ENCODE results near the gene RUNX1. TPM values are rescaled to one million over a fixed set of nuclear protein-coding genes. Genes with fewer than 3 reads are reported as not detected.

Gene RUNX1
- total and polyA plus RNA-seq, 8 donors = 7.5 to 89.6 (median 10.8) TPM

DNA sequence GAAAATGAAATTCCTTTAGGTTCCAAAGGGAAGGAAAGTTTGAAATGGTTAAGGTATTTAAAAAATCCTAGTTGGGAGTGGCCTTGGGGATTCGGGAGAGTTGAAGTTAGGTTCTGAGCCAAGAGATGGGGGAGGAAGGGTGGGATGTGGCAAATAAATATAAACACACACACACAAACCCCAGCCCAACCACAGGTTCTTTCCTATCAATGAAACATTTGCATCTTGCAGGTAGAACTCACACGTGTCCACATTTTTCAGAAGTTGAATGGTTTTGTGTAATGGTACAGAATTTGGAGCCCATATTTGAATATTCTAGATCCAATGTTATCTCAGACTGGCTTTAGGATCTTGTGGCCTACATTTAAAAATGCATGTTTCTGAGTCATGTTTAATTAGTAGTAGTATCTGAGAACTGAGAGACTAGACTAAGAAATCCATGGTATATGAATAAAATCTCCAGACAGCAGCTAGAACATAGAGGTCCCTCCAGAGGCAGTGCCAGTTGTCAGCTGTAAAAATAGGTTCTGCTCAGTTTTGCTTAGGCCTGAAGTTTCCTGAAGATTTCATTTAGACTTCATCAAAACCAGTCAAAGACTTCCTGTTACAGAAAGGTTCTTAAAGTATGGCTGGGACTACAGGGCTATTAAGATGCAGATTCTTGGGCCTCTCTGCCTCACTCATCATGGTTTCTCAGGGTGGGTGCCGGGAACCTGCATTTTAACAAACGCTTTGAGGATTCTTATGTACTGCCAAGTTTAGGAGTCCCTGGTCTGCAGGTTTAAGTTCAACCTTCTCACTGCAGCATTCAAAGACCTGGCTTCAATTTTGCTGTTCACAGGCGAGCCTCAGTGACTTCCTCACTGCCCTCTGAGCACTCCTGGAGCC, 21.3 kb downstream of the RUNX1 start:
- H3K4me1 ChIP-seq = peaks cover 17 to 38% of the 10 kb centered on the region in 2 donors
- DNase-seq (no peak), ATAC-seq (no peak)
- TF ChIP-seq, protein P1, sequence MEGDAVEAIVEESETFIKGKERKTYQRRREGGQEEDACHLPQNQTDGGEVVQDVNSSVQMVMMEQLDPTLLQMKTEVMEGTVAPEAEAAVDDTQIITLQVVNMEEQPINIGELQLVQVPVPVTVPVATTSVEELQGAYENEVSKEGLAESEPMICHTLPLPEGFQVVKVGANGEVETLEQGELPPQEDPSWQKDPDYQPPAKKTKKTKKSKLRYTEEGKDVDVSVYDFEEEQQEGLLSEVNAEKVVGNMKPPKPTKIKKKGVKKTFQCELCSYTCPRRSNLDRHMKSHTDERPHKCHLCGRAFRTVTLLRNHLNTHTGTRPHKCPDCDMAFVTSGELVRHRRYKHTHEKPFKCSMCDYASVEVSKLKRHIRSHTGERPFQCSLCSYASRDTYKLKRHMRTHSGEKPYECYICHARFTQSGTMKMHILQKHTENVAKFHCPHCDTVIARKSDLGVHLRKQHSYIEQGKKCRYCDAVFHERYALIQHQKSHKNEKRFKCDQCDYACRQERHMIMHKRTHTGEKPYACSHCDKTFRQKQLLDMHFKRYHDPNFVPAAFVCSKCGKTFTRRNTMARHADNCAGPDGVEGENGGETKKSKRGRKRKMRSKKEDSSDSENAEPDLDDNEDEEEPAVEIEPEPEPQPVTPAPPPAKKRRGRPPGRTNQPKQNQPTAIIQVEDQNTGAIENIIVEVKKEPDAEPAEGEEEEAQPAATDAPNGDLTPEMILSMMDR (IDR thresholded peaks at IDR 0.05) = no peak
- intact Hi-C loops (cut with DNase I) = no loop called here
- peaks cover 0 to 9% of the 10 kb centered on the region in 2 donors for H3K27me3 ChIP-seq
- no peaks in the 10 kb centered on the region for H3K36me3 ChIP-seq
- H3K4me3 ChIP-seq = no peak overlapping the region
- H3K9me3 ChIP-seq = no peaks in the 10 kb centered on the region
- peak overlapping the region in 1 of 2 donors; percentile 94 for H3K27ac ChIP-seq

DNA sequence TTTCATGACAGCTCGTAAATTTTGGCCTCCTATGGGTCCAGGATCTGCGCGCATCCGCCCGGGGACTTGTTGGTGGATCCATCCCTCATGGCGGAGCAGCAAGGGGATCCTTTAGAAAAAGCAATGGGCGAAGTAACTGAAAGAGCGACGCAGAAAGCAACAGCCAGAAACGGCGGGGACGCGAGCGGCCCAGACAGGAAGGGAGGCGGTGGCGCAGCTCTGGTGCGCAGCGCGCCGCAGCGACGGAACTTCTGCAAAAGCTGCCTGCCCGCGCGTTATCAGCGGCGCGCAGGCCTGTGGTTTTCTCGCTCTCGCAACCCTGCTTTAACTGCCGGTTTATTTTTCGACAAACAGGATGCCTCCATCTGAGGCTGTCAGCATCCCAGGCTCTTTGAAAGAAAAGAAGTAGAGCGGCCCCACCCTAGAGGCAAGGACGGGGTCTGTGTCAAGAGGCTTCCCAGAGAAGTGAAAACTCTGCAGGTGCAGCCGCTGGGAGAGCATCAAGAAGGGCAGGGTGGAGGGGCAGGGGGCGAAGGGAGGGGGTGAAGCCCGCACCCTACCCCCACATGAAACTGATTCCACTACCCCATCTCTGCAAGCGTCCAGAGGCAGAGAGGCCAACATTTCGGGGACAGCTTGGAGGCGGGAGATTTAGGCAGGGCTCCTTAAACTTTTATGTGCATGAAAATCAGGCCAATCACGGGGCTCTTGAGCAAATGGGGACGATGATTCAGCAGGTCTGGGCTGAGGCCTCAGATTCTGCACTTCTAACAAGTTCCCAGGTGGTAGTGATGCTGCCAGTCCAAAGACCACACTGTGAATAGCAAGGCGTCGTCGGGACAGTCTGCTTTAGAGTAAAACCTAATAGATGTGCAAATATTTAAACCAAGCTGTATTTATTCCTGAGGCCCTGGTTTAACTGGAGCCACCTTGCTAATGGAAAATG, 22.2 kb downstream of the RUNX1 start:
- peak; percentile 35 to 96 (median 68) for DNase-seq
- Histone ChIP-seq H3K27ac (peak overlapping the region; percentile 71 to 94), H3K27me3 (peaks cover 0 to 9% of the 10 kb centered on the region in 2 donors), H3K9me3 (no peaks in the 10 kb centered on the region), H3K4me3 (peak overlapping the region; percentile 10 to 17), H3K4me1 (peaks cover 17 to 38% of the 10 kb centered on the region in 2 donors), H3K36me3 (no peaks in the 10 kb centered on the region)
- ATAC-seq = peak; percentile 86
- TF ChIP-seq, protein P1 (IDR thresholded peaks at IDR 0.05) = no peak
- intact Hi-C loops (cut with DNase I) = no loop called here

DNA sequence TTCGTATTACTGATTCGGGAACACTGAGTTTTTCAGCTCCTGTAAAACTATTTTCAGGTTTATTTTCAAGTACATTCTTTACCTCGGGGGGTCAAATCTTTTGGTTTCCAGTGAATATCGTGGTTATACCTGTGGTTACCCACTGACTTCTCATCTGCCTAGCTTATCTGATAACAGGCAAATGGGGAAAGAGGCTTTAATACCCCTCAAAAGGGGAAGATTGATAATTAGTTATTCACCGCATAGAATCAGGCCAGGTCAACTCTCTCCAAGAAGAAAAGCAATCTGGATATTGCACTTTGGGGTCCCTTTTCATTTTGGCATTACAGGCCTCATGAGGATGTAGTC, 23.0 kb downstream of the RUNX1 start:
- TF ChIP-seq, protein P1 (IDR thresholded peaks at IDR 0.05) = no peak
- intact Hi-C loops (cut with DNase I) = no loop called here
- H3K4me1 ChIP-seq = peaks cover 17 to 38% of the 10 kb centered on the region in 2 donors
- DNase-seq (no peak), ATAC-seq (no peak)
- no peaks in the 10 kb centered on the region for H3K36me3 ChIP-seq
- H3K27ac ChIP-seq = peak overlapping the region; percentile 71 to 94
- no peaks in the 10 kb centered on the region for H3K9me3 ChIP-seq
- peaks cover 0 to 9% of the 10 kb centered on the region in 2 donors for H3K27me3 ChIP-seq
- peak overlapping the region in 1 of 2 donors; percentile 17 for H3K4me3 ChIP-seq

DNA sequence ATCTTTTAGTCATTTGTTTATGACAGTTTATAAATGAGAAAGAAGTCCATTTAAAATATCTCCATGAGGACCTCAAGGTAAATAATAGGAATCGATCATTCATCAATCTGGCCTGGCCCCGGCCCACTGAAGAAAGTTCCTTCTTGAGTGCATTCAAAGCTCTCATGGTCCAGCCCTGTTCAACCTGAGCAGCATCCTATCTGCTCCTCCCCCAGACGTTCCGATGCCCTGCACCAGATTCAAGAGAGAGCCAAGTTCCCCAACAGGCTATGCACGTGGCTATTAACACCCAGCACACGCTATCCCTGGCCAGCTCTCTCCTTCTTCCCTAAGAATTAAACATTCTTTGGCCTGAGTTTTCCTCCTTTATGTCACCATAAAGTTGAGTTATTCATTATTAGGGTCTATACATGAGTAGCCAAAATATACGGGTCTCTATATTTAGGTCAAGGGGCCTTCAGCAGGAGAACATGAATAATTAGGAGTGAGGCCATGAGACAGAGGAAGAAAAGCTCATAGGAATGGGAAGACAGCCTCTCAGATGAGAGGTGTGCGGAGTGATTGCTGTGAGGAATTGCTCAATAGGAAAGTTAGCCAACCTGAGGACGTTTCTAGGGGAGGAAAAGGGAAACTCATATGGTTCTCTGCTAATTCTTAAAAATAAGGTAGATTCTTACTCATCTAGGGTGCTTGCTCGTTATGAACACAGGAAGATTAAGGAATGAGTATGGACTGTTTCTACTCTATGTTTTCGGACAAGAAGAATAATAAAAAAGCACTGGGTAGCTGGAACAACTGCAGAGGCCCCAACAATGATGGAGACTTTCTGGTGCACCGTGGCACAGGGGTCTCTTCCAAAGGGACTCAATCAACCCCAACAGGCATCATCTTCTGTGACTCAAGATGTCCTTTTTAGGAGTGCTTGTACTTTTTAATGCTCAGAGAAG, 23.6 kb downstream of the RUNX1 start:
- no peak overlapping the region for H3K4me3 ChIP-seq
- peak overlapping the region in 1 of 2 donors; percentile 94 for H3K27ac ChIP-seq
- ATAC-seq (no peak), DNase-seq (no peak)
- H3K4me1 ChIP-seq = peaks cover 17 to 43% of the 10 kb centered on the region in 2 donors
- TF ChIP-seq, protein P1 (IDR thresholded peaks at IDR 0.05) = no peak
- no peaks in the 10 kb centered on the region for H3K36me3 ChIP-seq
- intact Hi-C loops (cut with DNase I) = no loop called here
- no peaks in the 10 kb centered on the region for H3K9me3 ChIP-seq
- H3K27me3 ChIP-seq = peaks cover 0 to 9% of the 10 kb centered on the region in 2 donors
